Stimulated activated CD8-positive, alpha-beta memory T cell treated with anti-CD3 and anti-CD28 coated beads, Interleukin-15, amount 100 ng/mL, for 48 hours (primary cell): ENCODE results near the gene KDM6A.
"Not testable (repeated sequence)": the region's sequence is repeated elsewhere in the genome, so short reads cannot be mapped to it uniquely, and the experiment has no call there.

Source experiments
- DNase-seq, 2 donors: peaks; one replicate each; pipeline ENCODE4 v3.0.0-alpha.2; 2020; ENCODE audit warnings: low read depth in 2 of 2

The KDM6A gene

GRCh38 chrX:44961817-44962607 lies 89.0 kb downstream of the KDM6A start:
- no peak for DNase-seq

- no peak for DNase-seq
Observed at GRCh38 chrX:44962944-44963343, 90.0 kb downstream of the KDM6A start.

GRCh38 chrX:44967221-44967620 lies 94.2 kb downstream of the KDM6A start:
- no peak for DNase-seq

- no peak for DNase-seq
Observed at GRCh38 chrX:44970709-44971108, 97.7 kb downstream of the KDM6A start.

- no peak for DNase-seq
Observed at GRCh38 chrX:44971674-44972073, 98.7 kb downstream of the KDM6A start.

GRCh38 chrX:44972132-44972531 lies 99.1 kb downstream of the KDM6A start:
- no peak for DNase-seq

GRCh38 chrX:44973420-44973932 lies 100.5 kb downstream of the KDM6A start:
- DNase-seq: no peak

- no peak for DNase-seq
Observed at GRCh38 chrX:44974451-44974850, 101.5 kb downstream of the KDM6A start.

- no peak for DNase-seq
Observed at GRCh38 chrX:44975666-44976263, 102.8 kb downstream of the KDM6A start.

GRCh38 chrX:44978976-44979375 lies 106.0 kb downstream of the KDM6A start:
- DNase-seq: no peak

- DNase-seq: no peak
Observed at GRCh38 chrX:44980403-44980802, 107.4 kb downstream of the KDM6A start.

GRCh38 chrX:44980883-44981282 lies 107.9 kb downstream of the KDM6A start:
- DNase-seq: no peak

- DNase-seq: no peak
Observed at GRCh38 chrX:44989995-44990770, 117.2 kb downstream of the KDM6A start.

- DNase-seq: no peak
Observed at GRCh38 chrX:44992775-44993174, 119.8 kb downstream of the KDM6A start.

- no peak for DNase-seq
Observed at GRCh38 chrX:44996277-44996676, 123.3 kb downstream of the KDM6A start.

- DNase-seq: no peak
Observed at GRCh38 chrX:44997282-44997812, 124.4 kb downstream of the KDM6A start.

GRCh38 chrX:44997888-44998287 lies 124.9 kb downstream of the KDM6A start:
- DNase-seq: no peak

GRCh38 chrX:44999237-44999636 lies 126.2 kb downstream of the KDM6A start:
- DNase-seq: not testable (repeated sequence)

GRCh38 chrX:44999872-45000271 lies 126.9 kb downstream of the KDM6A start:
- not testable (repeated sequence) for DNase-seq

GRCh38 chrX:45001048-45001447 lies 128.1 kb downstream of the KDM6A start:
- DNase-seq: no peak

- DNase-seq: no peak
Observed at GRCh38 chrX:45003085-45003484, 130.1 kb downstream of the KDM6A start.
